Vagina (tissue), 2 donors: ENCODE data around the gene PIAS2. TPM values are rescaled to one million over a fixed set of nuclear protein-coding genes. Genes with fewer than 3 reads are reported as not detected.

Experiments
- DNase-seq, 2 donors: peaks; one replicate each; pipeline ENCODE4 v3.0.0-alpha.2; 2017; ENCODE audit errors: extremely low spot score in 2 of 2
- H3K27ac ChIP-seq: fragments of 200-600 bp; sonication (generic); one replicate; pipeline ENCODE4 v1.5.1; 2019
- H3K27me3 ChIP-seq: fragments of 200-600 bp; sonication (generic); one replicate; pipeline ENCODE4 v1.5.1; 2019
- H3K36me3 ChIP-seq, 2 donors: fragments of 200-600 bp; sonication (generic); one replicate each; pipeline ENCODE4 v1.5.1; 2017 to 2019
- H3K4me1 ChIP-seq: fragments of 200-600 bp; sonication (generic); one replicate; pipeline ENCODE4 v1.5.1; 2019
- H3K4me3 ChIP-seq, 2 donors: fragments of 200-600 bp; sonication (generic); 1 replicate in 1 of 2; 2 replicates in 1 of 2; pipeline ENCODE4 v1.5.1; 2016 to 2019
- H3K9me3 ChIP-seq: fragments of 200-600 bp; sonication (generic); one replicate; pipeline ENCODE4 v1.5.1; 2019
- CTCF ChIP-seq, 3 experiments: fragments of 450-650 bp in 2 of 3; fragments of 200-600 bp in 1 of 3; sonication (generic) in 1 of 3; IDR thresholded peaks; one replicate each; pipeline ENCODE4 v1.5.1; 2017 to 2019; ENCODE audit warnings: antibody characterized with exemption in 3 of 3, mild to moderate bottlenecking in 2 of 3, moderate library complexity in 2 of 3
- POLR2A ChIP-seq, 2 donors: fragments of 450-650 bp; IDR thresholded peaks; one replicate each; pipeline ENCODE4 v1.6.1; 2017; ENCODE audit warnings: antibody characterized with exemption in 2 of 2, mild to moderate bottlenecking in 2 of 2, moderate library complexity in 2 of 2
- POLR2AphosphoS5 ChIP-seq, 2 donors: sonication (generic); formaldehyde crosslinking; IDR thresholded peaks; one replicate each; pipeline ENCODE4 v1.9.0; 2017; ENCODE audit warnings: antibody characterized with exemption in 2 of 2, mild to moderate bottlenecking in 2 of 2, low read depth in 1 of 2; ENCODE audit not compliant: insufficient read depth in 1 of 2
- intact Hi-C: fragments of 100-400 bp; cut with DNase I; formaldehyde crosslinking; loops from one replicate; pipeline ENCODE4 v1.15.1; 2023
- total RNA-seq: library from RNA; depleted of rRNA; stranded (reverse); fragments of >200 nt; gene quantifications from one replicate; pipeline ENCODE4 v1.2.3, GENCODE V29; 2016

PIAS2 gene
- total RNA-seq, 1 donor from 2014 or later = 17.7 TPM

- Histone ChIP-seq H3K4me3 (no peak overlapping the region), H3K27ac (no peak overlapping the region), H3K36me3 (no peaks in the 10 kb centered on the region), H3K4me1 (peaks cover 6% of the 10 kb centered on the region), H3K27me3 (no peaks in the 10 kb centered on the region), H3K9me3 (no peaks in the 10 kb centered on the region)
- intact Hi-C loops = no loop called here
- TF ChIP-seq POLR2AphosphoS5 (IDR thresholded peaks at IDR 0.05; ENCODE audit: insufficient read depth in 1 of 2, low read depth in 1 of 2) (no peak), POLR2A (IDR thresholded peaks at IDR 0.05) (no peak), CTCF (IDR thresholded peaks at IDR 0.05) (no peak)
- no peak for DNase-seq
Observed at GRCh38 chr18:46939337-46939963, 22.1 kb upstream of the PIAS2 start.

- no peak overlapping the region for H3K4me3 ChIP-seq
- TF ChIP-seq POLR2A (IDR thresholded peaks at IDR 0.05) = no peak
- no peak for TF ChIP-seq CTCF (IDR thresholded peaks at IDR 0.05)
- no peak for TF ChIP-seq POLR2AphosphoS5 (IDR thresholded peaks at IDR 0.05; ENCODE audit: insufficient read depth in 1 of 2, low read depth in 1 of 2)
Observed at GRCh38 chr18:46920653-46921052, 3.3 kb upstream of the PIAS2 start.

GRCh38 chr18:46920067-46920466, 2.8 kb upstream of the PIAS2 start:
- intact Hi-C loops = no loop called here

More at GRCh38 chr18:46920653-46921052, 3.3 kb upstream of the PIAS2 start:
- no peak for DNase-seq
- intact Hi-C loops = no loop called here
- no peaks in the 10 kb centered on the region for H3K9me3 ChIP-seq
- no peaks in the 10 kb centered on the region for H3K27me3 ChIP-seq
- peaks cover 16% of the 10 kb centered on the region for H3K4me1 ChIP-seq
- H3K36me3 ChIP-seq = no peaks in the 10 kb centered on the region
- H3K27ac ChIP-seq = no peak overlapping the region

GRCh38 chr18:46917803-46918600, 695 bp upstream of the PIAS2 start:
- no peak for DNase-seq
- Histone ChIP-seq H3K27ac (peak overlapping the region; percentile 94), H3K4me1 (peaks cover 23% of the 10 kb centered on the region), H3K36me3 (no peaks in the 10 kb centered on the region), H3K4me3 (peak overlapping the region; percentile 75 to 83), H3K27me3 (no peaks in the 10 kb centered on the region), H3K9me3 (no peaks in the 10 kb centered on the region)
- intact Hi-C loops = no loop called here
- peak in 1 of 2 donors; percentile 16 for TF ChIP-seq POLR2AphosphoS5 (IDR thresholded peaks at IDR 0.05; ENCODE audit: insufficient read depth in 1 of 2, low read depth in 1 of 2)
- TF ChIP-seq POLR2A (IDR thresholded peaks at IDR 0.05) = no peak

More at GRCh38 chr18:46920067-46920466, 2.8 kb upstream of the PIAS2 start:
- H3K4me3 ChIP-seq = no peak overlapping the region
- TF ChIP-seq POLR2AphosphoS5 (IDR thresholded peaks at IDR 0.05; ENCODE audit: insufficient read depth in 1 of 2, low read depth in 1 of 2) (no peak), CTCF (IDR thresholded peaks at IDR 0.05) (no peak)
- peaks cover 22% of the 10 kb centered on the region for H3K4me1 ChIP-seq
- no peaks in the 10 kb centered on the region for H3K36me3 ChIP-seq
- no peak for DNase-seq
- no peaks in the 10 kb centered on the region for H3K27me3 ChIP-seq
- no peak overlapping the region for H3K27ac ChIP-seq
- no peaks in the 10 kb centered on the region for H3K9me3 ChIP-seq

- Histone ChIP-seq H3K9me3 (no peaks in the 10 kb centered on the region), H3K27ac (peak overlapping the region; percentile 94), H3K36me3 (no peaks in the 10 kb centered on the region), H3K4me3 (peak overlapping the region; percentile 75 to 83), H3K4me1 (peaks cover 23% of the 10 kb centered on the region), H3K27me3 (no peaks in the 10 kb centered on the region)
- TF ChIP-seq CTCF (IDR thresholded peaks at IDR 0.05) (no peak), POLR2A (IDR thresholded peaks at IDR 0.05) (no peak), POLR2AphosphoS5 (IDR thresholded peaks at IDR 0.05; ENCODE audit: insufficient read depth in 1 of 2, low read depth in 1 of 2) (no peak)
- DNase-seq = no peak
- intact Hi-C loops = no loop called here
Observed at GRCh38 chr18:46916551-46917107, 678 bp downstream of the PIAS2 start.
